D721Med (cell line): ENCODE results near the gene NFILZ.

Experiments
- DNase-seq: peaks from one replicate; pipeline ENCODE4 v3.0.0; 2011; ENCODE audit warnings: low spot score; ENCODE audit not compliant: insufficient read length
- FAIRE-seq: peaks from 2 replicates; lab custom pipeline; 2011; peaks lifted over from hg19 to GRCh38; lab: Jason Lieb, UNC
- CTCF ChIP-seq: IDR thresholded peaks from 2 replicates; pipeline ENCODE4 v1.5.1; 2012; ENCODE audit warnings: mild to moderate bottlenecking, control low read depth; ENCODE audit not compliant: insufficient read depth; ENCODE audit errors: missing control alignments

Gene NFILZ, protein sequence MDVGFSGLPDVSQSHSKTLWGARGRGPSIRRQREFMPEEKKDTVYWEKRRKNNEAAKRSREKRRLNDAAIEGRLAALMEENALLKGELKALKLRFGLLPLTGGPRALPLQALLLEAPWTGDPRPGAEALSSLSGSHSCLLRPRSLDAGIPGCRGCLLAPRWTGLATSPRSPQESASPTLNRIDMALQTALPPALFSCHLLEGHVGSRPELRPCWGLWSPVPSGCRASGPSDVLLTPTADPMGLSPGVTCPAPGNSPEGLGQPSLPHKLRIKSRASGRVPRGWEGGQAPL

DNA sequence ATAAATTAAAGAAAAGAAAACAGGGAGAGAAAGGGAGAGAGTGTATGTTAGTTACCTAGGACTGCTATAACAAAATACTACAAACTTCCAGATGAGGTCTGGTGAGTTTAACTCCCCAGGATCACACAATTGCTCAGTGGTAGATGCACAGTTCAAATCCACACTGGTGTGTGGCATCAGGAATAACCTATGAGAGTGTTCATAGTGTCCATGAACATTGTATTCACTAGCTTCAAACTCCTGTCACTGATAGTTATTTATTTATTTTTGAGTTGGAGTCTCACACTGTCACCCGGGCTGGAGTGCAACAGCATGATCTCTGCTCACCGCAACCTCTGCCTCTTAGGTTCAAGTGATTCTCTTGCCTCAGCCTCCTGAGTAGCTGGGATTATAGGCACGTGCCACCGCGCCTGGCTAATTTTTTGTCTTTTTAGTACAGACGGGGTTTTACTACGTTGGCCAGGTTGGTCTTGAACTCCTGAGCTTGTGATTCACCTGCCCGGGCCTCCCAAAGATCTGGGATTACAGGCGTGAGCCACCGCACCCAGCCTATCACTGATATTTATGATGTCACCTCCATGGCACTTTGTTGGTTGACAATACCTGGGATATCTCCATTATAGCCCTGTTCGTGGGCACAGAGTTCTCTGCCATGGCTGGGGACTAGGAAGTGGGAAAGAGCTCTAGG, at the start of gene NFILZ:
TSS of gene NFILZ (plus strand) at position 638 of the 688 bp plus-strand sequence. CDS start 46,133 bp downstream, outside the sequence.
- no peak for DNase-seq
- no peak for FAIRE-seq
- TF ChIP-seq CTCF = no peak

DNA sequence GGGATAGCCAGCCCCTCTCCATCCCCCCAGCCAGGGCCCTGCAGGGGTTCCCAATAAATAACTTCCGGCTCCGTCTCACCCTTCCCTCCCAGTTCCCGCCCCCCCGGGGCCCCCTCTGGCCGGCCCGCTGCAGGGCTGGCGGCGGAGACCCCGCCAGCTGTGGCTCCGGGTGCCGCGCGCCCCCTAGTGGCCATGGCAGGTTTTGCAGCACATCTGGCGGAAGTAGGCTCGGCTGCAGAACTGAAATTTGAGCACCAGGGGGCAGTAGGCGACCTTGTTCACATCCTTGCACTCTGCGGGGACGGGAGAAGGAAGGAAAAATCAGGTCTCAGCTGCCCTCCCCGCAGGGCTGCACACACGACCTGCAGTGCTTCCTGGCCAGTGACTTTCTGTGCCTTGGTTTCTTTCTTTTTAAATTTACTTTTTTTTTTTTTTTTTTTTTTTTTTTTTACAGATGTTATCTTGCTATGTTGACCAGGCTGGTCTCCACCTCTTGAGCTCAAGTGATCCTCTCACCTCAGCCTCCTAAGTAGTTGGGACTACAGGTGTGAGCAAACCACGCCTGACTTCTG, 49.6 kb upstream of the NFILZ start:
- no peak for FAIRE-seq
- DNase-seq = no peak
- TF ChIP-seq CTCF = peak; percentile 98

DNA sequence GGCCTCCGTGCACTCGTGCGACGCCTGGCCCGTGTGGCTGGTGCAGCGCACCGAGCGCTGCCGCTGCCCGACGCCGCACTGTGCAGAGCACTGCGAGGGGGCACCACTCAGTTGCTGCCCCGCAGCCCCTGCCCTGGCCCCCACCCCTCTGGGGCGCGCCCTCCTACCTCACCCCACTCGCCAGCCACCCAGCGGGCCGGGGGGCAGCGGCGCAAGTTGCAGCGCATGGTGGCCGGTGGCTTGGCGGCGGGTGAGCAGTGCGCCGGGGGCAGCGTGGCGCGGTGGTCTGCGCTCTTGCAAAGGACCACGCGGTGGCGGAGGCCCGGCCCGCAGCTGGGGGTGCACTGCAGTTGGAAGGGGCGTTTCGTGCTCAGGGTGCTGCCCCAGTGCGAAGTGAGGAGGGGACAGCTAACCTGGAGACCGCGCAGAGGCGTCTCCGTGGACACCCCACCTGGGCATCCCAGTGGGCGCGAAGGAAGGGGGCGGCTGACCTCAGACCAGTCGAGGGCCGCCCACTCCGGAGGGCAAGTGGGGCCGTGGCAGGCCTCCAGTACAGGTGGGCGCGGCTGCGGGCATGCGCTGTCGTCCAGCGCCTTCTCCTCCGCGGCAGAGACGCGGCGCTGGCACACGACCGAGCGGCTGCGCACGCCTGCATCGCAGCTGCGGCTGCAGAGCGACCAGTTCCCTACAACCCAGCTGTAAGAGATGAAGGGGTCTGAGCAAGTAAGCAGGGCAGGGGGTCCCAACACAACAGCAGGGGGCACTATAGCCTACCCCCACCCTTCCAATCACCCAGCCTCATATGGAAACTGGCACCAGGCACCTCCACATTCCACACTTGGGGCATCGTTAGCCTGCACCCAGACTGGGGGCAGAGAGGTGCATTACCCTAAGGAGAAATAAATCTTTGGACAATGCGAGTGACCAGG, 45.2 kb upstream of the NFILZ start:
- no peak for DNase-seq
- FAIRE-seq = no peak
- TF ChIP-seq CTCF = peak; percentile 3

DNA sequence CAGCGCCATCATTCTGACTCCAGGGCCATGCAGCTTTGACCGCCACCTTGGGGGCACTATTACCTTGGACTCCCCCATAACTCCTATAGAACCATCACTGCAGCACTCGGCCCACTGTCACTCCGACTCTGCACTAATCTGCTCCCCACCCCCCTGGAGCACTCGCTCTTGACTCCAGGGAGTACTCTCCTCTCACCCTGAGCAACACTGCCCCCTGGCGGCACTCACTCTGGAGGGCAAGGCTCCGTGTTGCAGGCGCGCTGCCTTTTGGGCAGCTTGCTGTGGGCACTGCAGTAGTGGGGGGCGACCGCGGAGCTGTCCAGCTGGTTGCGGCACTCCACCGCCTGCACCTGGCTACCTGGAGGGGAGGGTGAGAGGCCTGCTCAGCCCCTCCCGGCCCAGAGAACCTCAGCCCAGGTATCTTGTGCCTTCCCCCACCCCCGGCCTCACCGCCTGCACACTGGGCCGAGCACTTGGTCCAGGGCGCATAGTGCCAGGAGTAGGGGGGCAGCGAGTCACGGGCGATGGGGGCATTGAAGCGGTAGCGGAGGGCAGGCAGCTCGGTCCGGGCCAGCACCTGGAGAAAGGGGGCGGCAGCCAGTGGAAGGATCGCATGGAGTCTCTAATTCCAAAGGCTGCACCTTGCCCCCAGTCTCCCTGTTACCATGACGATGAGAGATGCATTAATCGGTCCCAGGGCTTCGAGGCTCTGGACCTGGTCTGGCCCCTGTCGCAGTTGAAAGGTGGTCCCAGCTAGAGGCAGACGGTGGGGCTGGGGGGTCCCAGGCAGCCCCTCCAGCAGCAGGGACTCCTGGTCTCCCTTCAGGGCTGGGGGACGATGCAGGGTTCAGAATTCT, 44.3 kb upstream of the NFILZ start:
- FAIRE-seq (no peak), DNase-seq (peak; percentile 66)
- TF ChIP-seq CTCF = peak; percentile 55

DNA sequence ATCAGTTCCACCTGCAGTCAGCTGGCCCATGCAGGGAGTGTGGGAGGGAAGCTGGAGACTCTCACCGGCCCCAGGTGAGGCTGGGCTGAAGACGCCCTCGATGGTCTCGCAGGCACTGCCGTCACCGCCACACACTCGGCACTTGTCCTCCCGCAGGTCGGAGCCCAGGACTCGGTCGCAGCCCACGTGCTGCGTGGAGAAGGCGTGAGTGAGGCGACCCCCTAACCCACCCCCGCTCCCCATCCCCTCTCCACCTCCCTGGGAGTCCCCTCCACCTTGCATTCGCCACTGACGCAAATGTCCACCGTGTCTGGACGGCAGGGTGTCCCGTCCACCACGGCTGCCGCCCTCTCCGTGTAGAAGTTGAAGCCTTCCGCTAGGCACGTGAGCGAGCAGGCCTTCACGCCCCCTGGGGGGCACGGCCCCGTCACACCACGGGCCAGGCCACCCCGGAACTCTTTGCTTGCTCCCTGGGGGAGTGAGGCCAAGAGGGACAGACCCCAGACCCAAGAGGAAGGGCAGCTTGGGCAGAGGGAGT, 41.2 kb upstream of the NFILZ start:
- FAIRE-seq (no peak), DNase-seq (no peak)
- TF ChIP-seq CTCF = no peak

DNA sequence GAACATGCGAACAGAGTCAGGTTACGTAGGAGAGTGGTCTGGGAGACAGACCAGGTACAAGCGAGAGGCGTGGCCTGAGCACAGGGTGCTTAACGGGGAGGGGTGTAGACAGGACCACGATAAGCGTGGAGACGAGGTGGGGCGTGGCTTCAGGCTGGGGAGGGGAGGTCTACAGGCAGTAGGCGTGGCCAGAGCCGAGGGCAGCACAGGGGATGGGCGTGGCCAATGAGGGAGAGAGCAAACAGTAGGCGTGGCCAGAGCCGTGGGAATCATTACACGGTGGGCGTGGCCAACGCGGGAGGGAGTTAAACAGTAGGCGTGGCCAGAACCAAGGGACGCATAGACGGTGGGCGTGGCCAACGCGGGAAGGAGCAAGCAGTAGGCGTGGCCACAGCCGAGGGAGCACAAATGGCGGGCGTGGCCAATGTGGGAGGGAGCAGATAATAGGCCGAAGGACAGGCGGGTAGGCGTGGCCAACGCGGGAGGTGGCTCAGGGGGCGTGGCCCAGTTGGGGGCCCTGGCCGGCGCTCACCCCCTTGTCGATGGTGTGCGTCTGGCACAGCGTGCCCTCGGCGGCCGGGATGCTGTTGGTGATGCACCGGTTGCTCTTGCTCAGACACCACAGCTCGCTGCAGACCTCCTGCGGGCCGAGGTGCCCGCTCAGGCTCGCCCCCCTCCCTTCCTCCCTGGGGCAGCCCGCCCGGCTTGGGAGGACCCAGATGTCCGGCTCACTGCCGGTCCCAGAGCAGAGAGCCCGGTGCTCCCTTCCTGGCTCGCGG, 38.0 kb upstream of the NFILZ start:
- no peak for TF ChIP-seq CTCF
- FAIRE-seq (no peak), DNase-seq (no peak)
